Measurements from ENCODE around the gene CDC37.

The CDC37 gene

DNA sequence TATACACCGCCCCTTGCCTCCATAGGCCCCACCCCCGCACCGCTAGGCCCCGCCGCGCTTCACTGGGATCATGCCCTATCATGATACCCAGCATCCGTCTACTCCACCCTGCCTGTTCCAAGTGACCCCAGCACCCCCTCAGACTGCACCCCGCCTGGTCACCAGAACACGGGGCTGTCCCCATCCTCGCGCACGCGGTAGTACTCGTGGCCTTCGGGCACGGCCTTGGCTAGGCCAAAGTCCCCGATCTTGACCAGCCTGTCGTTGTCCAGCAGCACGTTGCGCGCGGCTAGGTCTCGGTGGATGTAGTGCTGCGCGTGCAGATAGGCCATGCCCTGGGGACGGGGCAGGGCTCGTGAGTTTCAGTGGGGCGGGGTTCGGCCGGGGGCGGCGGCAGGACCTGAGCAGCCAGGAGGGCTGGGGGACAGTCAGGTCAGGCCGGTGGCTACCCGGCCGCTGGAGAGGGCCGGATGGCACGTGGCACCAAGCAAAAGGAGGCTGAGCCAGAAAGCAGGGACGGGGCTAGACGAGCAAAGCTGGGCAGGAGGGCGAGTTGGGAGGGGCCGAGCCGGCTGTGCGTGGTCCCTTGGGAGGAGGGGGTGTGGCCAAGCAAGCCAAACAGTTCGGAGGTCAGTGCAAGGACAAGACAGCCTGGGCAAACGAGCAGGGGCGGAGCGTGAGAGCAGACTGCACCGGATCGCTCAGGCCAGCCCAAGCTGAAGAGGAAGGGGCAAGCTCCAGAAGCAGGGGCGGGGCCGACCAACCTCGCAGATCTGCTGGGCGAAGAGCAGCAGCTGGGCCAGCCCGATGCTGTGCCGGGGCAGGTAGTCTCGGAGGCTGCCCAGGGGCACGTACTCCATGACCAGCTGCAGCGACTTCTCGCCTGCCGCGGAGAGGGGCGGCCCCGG lies 50.3 kb downstream of the CDC37 start:
- DNase-seq: peak in 1 of 2 experiments; percentile 30

DNA sequence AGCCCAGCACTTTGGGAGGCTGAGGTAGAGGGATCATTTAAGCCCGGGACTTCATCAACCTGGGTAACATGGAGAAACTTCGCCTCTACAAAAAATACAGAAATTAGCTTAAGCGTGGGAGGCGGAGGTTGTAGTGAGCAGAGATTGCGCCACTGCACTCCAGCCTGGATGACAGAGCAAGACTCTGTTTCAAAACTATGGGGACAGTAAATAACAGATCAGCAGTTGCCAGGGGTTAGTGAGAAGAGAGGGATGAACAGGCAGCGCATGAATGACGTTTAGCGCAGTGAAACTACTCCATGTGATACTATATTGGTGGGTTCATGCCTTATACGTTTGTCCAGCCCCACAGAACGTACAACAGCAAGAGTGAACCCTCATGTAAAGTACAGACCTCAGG lies 56.8 kb downstream of the CDC37 start:
- no peak for DNase-seq

DNA sequence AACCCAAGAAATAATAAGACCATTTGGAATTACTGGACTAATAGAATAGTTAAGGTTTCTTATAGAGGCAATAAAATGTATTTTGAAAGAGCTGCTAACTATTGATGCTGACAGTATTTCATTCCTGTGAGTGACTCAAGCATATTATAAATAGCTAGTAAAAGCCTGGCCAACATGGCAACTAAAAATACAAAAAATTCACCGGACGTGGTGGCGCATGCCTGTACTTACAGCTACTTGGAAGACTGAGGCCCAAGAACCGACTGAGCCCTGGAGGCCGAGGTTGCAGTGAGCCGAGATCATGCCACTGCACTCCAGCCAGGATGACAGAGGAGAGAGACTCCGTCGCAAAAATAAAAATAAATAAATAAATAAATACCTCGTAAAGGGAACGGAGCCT lies 58.6 kb downstream of the CDC37 start:
- no peak for DNase-seq

DNA sequence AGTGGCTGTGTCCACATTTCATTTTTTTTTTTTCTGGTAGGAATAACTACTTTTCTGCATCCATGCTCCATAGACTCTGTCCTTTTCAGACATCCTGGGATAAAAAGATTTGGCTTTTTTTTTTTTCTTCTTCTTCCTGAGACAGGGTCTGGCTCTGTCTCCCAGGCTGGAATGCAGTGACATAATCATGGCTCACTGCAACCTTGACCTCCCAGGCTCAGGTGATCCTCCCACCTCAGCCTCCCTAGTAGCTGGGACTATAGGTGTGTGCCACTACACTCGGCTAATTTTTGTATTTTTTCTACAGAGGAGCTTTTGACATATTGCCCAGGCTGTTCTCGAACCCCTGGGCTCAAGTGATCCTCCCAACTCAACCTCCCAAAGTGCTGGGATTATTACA lies 59.8 kb downstream of the CDC37 start:
- no peak for DNase-seq

All from activated T-cell treated with anti-CD3 and anti-CD28 coated beads, Interleukin-2, amount 50 U/mL, for 48 hours (primary cell).